Ramos (cell line): Measurements from ENCODE around the gene ZMIZ1.
"Not testable (repeated sequence)": the region's sequence is repeated elsewhere in the genome, so short reads cannot be mapped to it uniquely, and the experiment has no call there.

ENCODE experiments used
- in situ Hi-C: fragments of 300-500 bp; cut with MboI; formaldehyde crosslinking; loops from one replicate; pipeline ENCODE4 v1.14.3; 2022; ENCODE audit warnings: low sequenced_read_pairs; ENCODE audit not compliant: unreplicated experiment

ZMIZ1 gene

GRCh38 chr10:79320316-79320715, 251.6 kb downstream of the ZMIZ1 start:
- in situ Hi-C loops: no loop called here

- in situ Hi-C loops: no loop called here
These were observed 252.2 kb downstream of the ZMIZ1 start for GRCh38 chr10:79320820-79321493.

- in situ Hi-C loops: no loop called here
These were observed 252.7 kb downstream of the ZMIZ1 start for GRCh38 chr10:79321494-79321882.

- in situ Hi-C loops: no loop called here
These were observed 253.2 kb downstream of the ZMIZ1 start for GRCh38 chr10:79321951-79322350.

- in situ Hi-C loops: no loop called here
These were observed 254.1 kb downstream of the ZMIZ1 start for GRCh38 chr10:79322616-79323543.

- in situ Hi-C loops: no loop called here
These were observed 254.8 kb downstream of the ZMIZ1 start for GRCh38 chr10:79323602-79324001.

- in situ Hi-C loops: no loop called here
These were observed 255.4 kb downstream of the ZMIZ1 start for GRCh38 chr10:79324032-79324695.

- in situ Hi-C loops: no loop called here
These were observed 257.8 kb downstream of the ZMIZ1 start for GRCh38 chr10:79326361-79327089.

GRCh38 chr10:79327090-79327457, 258.3 kb downstream of the ZMIZ1 start:
- in situ Hi-C loops: no loop called here

GRCh38 chr10:79328147-79328701, 259.5 kb downstream of the ZMIZ1 start:
- in situ Hi-C loops: no loop called here

- in situ Hi-C loops: no loop called here
These were observed 260.2 kb downstream of the ZMIZ1 start for GRCh38 chr10:79328737-79329504.

GRCh38 chr10:79329529-79329928, 260.8 kb downstream of the ZMIZ1 start:
- in situ Hi-C loops: no loop called here

GRCh38 chr10:79331226-79331625, 262.5 kb downstream of the ZMIZ1 start:
- in situ Hi-C loops: no loop called here

- in situ Hi-C loops: no loop called here
These were observed 262.9 kb downstream of the ZMIZ1 start for GRCh38 chr10:79331709-79332108.

GRCh38 chr10:79332610-79333315, 264.0 kb downstream of the ZMIZ1 start:
- in situ Hi-C loops: not testable (repeated sequence)

GRCh38 chr10:79333513-79333912, 264.7 kb downstream of the ZMIZ1 start:
- in situ Hi-C loops: no loop called here

- in situ Hi-C loops: no loop called here
These were observed 265.8 kb downstream of the ZMIZ1 start for GRCh38 chr10:79334573-79334972.

GRCh38 chr10:79335094-79335469, 266.3 kb downstream of the ZMIZ1 start:
- in situ Hi-C loops: no loop called here
